ENCODE measurements around the gene TMEM245. TPM values are rescaled to one million over a fixed set of nuclear protein-coding genes. Genes with fewer than 3 reads are reported as not detected.

The TMEM245 gene
- total RNA-seq, 2 donors from 2014 or later, result 76.5 to 95.4 TPM

GRCh38 chr9:109158651-109159050 is 38.9 kb upstream of the TMEM245 start:
- no peaks in the 10 kb centered on the region for H3K27me3 ChIP-seq (replicated peaks; ENCODE audit: insufficient read depth)
- no peak for TF ChIP-seq CTCF (IDR thresholded peaks at IDR 0.05)
- DNase-seq (ENCODE audit: low spot score), result no peak
- no peak overlapping the region for H3K4me3 ChIP-seq
- ATAC-seq (ENCODE audit: insufficient number of reproducible peaks, low FRiP score, low read depth), result no peak
- no peaks in the 10 kb centered on the region for H3K4me1 ChIP-seq (ENCODE audit: control insufficient read depth in 1 of 2, low read depth in 2 of 2)
- H3K27ac ChIP-seq, result no peak overlapping the region
- no peaks in the 10 kb centered on the region for H3K36me3 ChIP-seq
- H3K9me3 ChIP-seq, result no peaks in the 10 kb centered on the region

GRCh38 chr9:109156708-109157107 is 37.0 kb upstream of the TMEM245 start:
- no peak for TF ChIP-seq CTCF (IDR thresholded peaks at IDR 0.05)
- H3K4me1 ChIP-seq (ENCODE audit: control insufficient read depth in 1 of 2, low read depth in 2 of 2), result no peaks in the 10 kb centered on the region

GRCh38 chr9:109150925-109151545 is 31.3 kb upstream of the TMEM245 start:
- no peak overlapping the region for H3K4me3 ChIP-seq
- no peak for TF ChIP-seq CTCF (IDR thresholded peaks at IDR 0.05)
- H3K27ac ChIP-seq, result no peak overlapping the region

More at GRCh38 chr9:109156708-109157107, 37.0 kb upstream of the TMEM245 start:
- peaks cover 3% of the 10 kb centered on the region for H3K9me3 ChIP-seq
- H3K27me3 ChIP-seq (replicated peaks; ENCODE audit: insufficient read depth), result no peaks in the 10 kb centered on the region
- no peak for ATAC-seq (ENCODE audit: insufficient number of reproducible peaks, low FRiP score, low read depth)
- no peaks in the 10 kb centered on the region for H3K36me3 ChIP-seq
- H3K27ac ChIP-seq, result no peak overlapping the region
- H3K4me3 ChIP-seq, result no peak overlapping the region
- DNase-seq (ENCODE audit: low spot score), result no peak

GRCh38 chr9:109149722-109150121 is 30.0 kb upstream of the TMEM245 start:
- no peak overlapping the region for H3K27ac ChIP-seq
- no peaks in the 10 kb centered on the region for H3K27me3 ChIP-seq (replicated peaks; ENCODE audit: insufficient read depth)
- no peak overlapping the region for H3K4me3 ChIP-seq
- ATAC-seq (ENCODE audit: insufficient number of reproducible peaks, low FRiP score, low read depth) (no peak), DNase-seq (ENCODE audit: low spot score) (no peak)
- H3K4me1 ChIP-seq (ENCODE audit: control insufficient read depth in 1 of 2, low read depth in 2 of 2), result no peaks in the 10 kb centered on the region
- H3K9me3 ChIP-seq, result peaks cover 3% of the 10 kb centered on the region
- TF ChIP-seq CTCF (IDR thresholded peaks at IDR 0.05), result no peak
- no peaks in the 10 kb centered on the region for H3K36me3 ChIP-seq

More at GRCh38 chr9:109150925-109151545, 31.3 kb upstream of the TMEM245 start:
- Histone ChIP-seq H3K4me1 (ENCODE audit: control insufficient read depth in 1 of 2, low read depth in 2 of 2) (no peaks in the 10 kb centered on the region), H3K9me3 (peaks cover 3% of the 10 kb centered on the region), H3K27me3 (replicated peaks; ENCODE audit: insufficient read depth) (no peaks in the 10 kb centered on the region), H3K36me3 (no peaks in the 10 kb centered on the region)
- ATAC-seq (ENCODE audit: insufficient number of reproducible peaks, low FRiP score, low read depth) (no peak), DNase-seq (ENCODE audit: low spot score) (no peak)

- TF ChIP-seq CTCF (IDR thresholded peaks at IDR 0.05), result no peak
- H3K4me3 ChIP-seq, result no peak overlapping the region
- H3K36me3 ChIP-seq, result no peaks in the 10 kb centered on the region
- peaks cover 3% of the 10 kb centered on the region for H3K9me3 ChIP-seq
- ATAC-seq (ENCODE audit: insufficient number of reproducible peaks, low FRiP score, low read depth) (no peak), DNase-seq (ENCODE audit: low spot score) (no peak)
- H3K4me1 ChIP-seq (ENCODE audit: control insufficient read depth in 1 of 2, low read depth in 2 of 2), result no peaks in the 10 kb centered on the region
- H3K27ac ChIP-seq, result no peak overlapping the region
- no peaks in the 10 kb centered on the region for H3K27me3 ChIP-seq (replicated peaks; ENCODE audit: insufficient read depth)
Measured at GRCh38 chr9:109149089-109149488, 29.3 kb upstream of the TMEM245 start.

All from thoracic aorta (tissue), 2 donors.